CD4-positive, alpha-beta T cell treated with Interferon alpha-2 for 1 hour (primary cell): ENCODE results near the gene CREG2.
A peak's percentile ranks its signal among the peaks of the same experiment; 100 is the strongest.

Source experiments
- DNase-seq, 2 donors: peaks; one replicate each; pipeline ENCODE4 v3.0.0-alpha.2; 2020 to 2022

CREG2 gene

GRCh38 chr2:101387151-101387834, at the start of gene CREG2:
TSS of gene CREG2 (minus strand) at chr2:101387503. CDS start at chr2:101387457, 46 bp downstream.
- DNase-seq, result peak; percentile 43 to 67

- DNase-seq, result no peak
These were observed 47.9 kb upstream of the CREG2 start for GRCh38 chr2:101435001-101435862.

- no peak for DNase-seq
These were observed 46.2 kb upstream of the CREG2 start for GRCh38 chr2:101433465-101433864.

- no peak for DNase-seq
These were observed 45.3 kb upstream of the CREG2 start for GRCh38 chr2:101432411-101433181.

GRCh38 chr2:101431486-101431885, 44.2 kb upstream of the CREG2 start:
- DNase-seq, result no peak

GRCh38 chr2:101430156-101430555, 42.9 kb upstream of the CREG2 start:
- no peak for DNase-seq

- no peak for DNase-seq
These were observed 42.1 kb upstream of the CREG2 start for GRCh38 chr2:101429453-101429852.

GRCh38 chr2:101428422-101429176, 41.3 kb upstream of the CREG2 start:
- DNase-seq, result no peak

GRCh38 chr2:101427743-101428142, 40.4 kb upstream of the CREG2 start:
- DNase-seq, result no peak

- no peak for DNase-seq
These were observed 39.9 kb upstream of the CREG2 start for GRCh38 chr2:101427240-101427639.

- DNase-seq, result no peak
These were observed 39.5 kb upstream of the CREG2 start for GRCh38 chr2:101426822-101427221.

- DNase-seq, result no peak
These were observed 33.3 kb upstream of the CREG2 start for GRCh38 chr2:101420623-101421022.

- DNase-seq, result peak; percentile 61 to 75
These were observed 31.9 kb upstream of the CREG2 start for GRCh38 chr2:101419096-101419663.

GRCh38 chr2:101418460-101419095, 31.3 kb upstream of the CREG2 start:
- no peak for DNase-seq

- DNase-seq, result no peak
These were observed 29.3 kb upstream of the CREG2 start for GRCh38 chr2:101416609-101417008.

GRCh38 chr2:101415884-101416283, 28.6 kb upstream of the CREG2 start:
- no peak for DNase-seq

GRCh38 chr2:101415220-101415619, 27.9 kb upstream of the CREG2 start:
- DNase-seq, result no peak

GRCh38 chr2:101412092-101412694, 24.9 kb upstream of the CREG2 start:
- no peak for DNase-seq

GRCh38 chr2:101410746-101411145, 23.4 kb upstream of the CREG2 start:
- DNase-seq, result no peak

- no peak for DNase-seq
These were observed 22.8 kb upstream of the CREG2 start for GRCh38 chr2:101410114-101410513.

GRCh38 chr2:101409699-101410098, 22.4 kb upstream of the CREG2 start:
- DNase-seq, result no peak
